ENCODE measurements around the gene CDH13. TPM values are rescaled to one million over a fixed set of nuclear protein-coding genes. Genes with fewer than 3 reads are reported as not detected.

Gene CDH13
- total RNA-seq, 4 donors from 2014 or later, result 2.0 to 6.6 (median 4.1) TPM; not detected in 1

DNA sequence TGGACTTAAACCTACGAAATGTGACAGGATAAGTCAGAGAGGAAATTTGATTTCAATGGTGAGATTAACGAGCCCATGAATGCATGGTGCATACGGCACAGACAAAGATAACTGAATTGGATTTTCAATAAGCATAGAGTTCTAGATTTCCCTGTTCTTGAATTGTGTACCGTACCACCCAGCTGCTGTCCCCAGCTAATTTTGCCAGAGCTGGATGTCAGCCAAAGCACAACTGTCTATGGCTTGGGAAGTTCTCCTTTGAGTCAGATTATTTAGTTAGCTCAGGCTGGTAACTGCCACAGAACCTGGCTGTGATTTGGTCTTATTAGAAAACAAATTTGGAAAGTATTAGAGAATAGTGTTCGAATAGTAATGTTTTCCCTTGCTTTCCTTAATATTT lies 143.1 kb downstream of the CDH13 start:
- H3K27ac ChIP-seq, result no peak overlapping the region
- no peaks in the 10 kb centered on the region for H3K27me3 ChIP-seq
- H3K9me3 ChIP-seq, result no peaks in the 10 kb centered on the region
- H3K4me1 ChIP-seq, result peaks cover 0 to 10% (median 0%) of the 10 kb centered on the region in 4 donors
- TF ChIP-seq, protein P1, sequence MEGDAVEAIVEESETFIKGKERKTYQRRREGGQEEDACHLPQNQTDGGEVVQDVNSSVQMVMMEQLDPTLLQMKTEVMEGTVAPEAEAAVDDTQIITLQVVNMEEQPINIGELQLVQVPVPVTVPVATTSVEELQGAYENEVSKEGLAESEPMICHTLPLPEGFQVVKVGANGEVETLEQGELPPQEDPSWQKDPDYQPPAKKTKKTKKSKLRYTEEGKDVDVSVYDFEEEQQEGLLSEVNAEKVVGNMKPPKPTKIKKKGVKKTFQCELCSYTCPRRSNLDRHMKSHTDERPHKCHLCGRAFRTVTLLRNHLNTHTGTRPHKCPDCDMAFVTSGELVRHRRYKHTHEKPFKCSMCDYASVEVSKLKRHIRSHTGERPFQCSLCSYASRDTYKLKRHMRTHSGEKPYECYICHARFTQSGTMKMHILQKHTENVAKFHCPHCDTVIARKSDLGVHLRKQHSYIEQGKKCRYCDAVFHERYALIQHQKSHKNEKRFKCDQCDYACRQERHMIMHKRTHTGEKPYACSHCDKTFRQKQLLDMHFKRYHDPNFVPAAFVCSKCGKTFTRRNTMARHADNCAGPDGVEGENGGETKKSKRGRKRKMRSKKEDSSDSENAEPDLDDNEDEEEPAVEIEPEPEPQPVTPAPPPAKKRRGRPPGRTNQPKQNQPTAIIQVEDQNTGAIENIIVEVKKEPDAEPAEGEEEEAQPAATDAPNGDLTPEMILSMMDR (IDR thresholded peaks at IDR 0.05), result no peak
- TF ChIP-seq POLR2A (IDR thresholded peaks at IDR 0.05), result no peak
- no peaks in the 10 kb centered on the region for H3K36me3 ChIP-seq
- H3K4me3 ChIP-seq, result no peak overlapping the region
- no peak for DNase-seq

DNA sequence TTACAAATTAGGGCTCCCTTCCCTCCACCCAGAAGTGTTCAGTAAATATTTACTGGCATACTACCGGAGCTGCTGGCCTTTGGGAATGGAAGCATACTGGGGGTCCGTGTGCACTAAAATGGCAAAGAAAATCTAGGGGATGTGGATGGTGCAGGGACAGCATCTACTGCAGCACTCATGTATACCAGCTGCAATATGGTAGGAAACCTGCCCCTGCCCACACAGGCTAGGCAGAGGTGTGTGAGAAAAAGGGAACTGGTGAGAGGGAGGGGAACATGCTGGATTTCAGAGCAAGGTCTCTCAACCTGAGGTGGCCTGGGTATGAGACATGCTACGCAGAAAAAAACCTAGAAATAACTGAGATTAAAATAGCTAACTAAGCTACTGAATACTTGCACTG lies 145.4 kb downstream of the CDH13 start:
- no peaks in the 10 kb centered on the region for H3K27me3 ChIP-seq
- peaks cover 0 to 14% (median 0%) of the 10 kb centered on the region in 4 donors for H3K4me1 ChIP-seq
- H3K9me3 ChIP-seq, result no peaks in the 10 kb centered on the region
- TF ChIP-seq POLR2A (IDR thresholded peaks at IDR 0.05), result no peak
- TF ChIP-seq, protein P1 (IDR thresholded peaks at IDR 0.05), result no peak
- H3K4me3 ChIP-seq, result no peak overlapping the region
- H3K27ac ChIP-seq, result no peak overlapping the region
- peak in 1 of 3 donors; percentile 47 for DNase-seq
- H3K36me3 ChIP-seq, result no peaks in the 10 kb centered on the region

DNA sequence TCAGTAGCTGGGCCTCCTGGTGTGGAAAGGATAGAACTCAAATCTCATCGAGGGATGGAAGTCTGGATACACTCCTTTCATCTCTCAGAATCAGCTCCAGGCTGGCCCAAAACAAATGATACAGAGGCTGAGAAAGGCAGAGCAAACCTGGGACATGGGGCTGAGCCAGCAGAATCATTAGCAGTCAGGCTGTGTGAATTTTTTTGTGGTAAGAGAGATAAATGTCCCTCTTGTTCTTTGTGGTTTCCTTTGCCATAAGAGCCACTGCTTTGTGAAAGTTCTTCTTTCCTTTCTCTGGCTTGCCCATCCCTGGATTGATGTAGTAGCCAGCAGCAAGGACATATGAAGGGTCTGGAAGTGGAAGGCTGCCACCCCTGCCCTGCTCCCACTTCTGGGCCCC lies 146.2 kb downstream of the CDH13 start:
- TF ChIP-seq, protein P1 (IDR thresholded peaks at IDR 0.05), result no peak
- no peak for TF ChIP-seq POLR2A (IDR thresholded peaks at IDR 0.05)
- Histone ChIP-seq H3K4me3 (no peak overlapping the region), H3K4me1 (peaks cover 0 to 14% (median 0%) of the 10 kb centered on the region in 4 donors), H3K27me3 (no peaks in the 10 kb centered on the region), H3K9me3 (no peaks in the 10 kb centered on the region), H3K27ac (no peak overlapping the region), H3K36me3 (no peaks in the 10 kb centered on the region)
- DNase-seq, result no peak

DNA sequence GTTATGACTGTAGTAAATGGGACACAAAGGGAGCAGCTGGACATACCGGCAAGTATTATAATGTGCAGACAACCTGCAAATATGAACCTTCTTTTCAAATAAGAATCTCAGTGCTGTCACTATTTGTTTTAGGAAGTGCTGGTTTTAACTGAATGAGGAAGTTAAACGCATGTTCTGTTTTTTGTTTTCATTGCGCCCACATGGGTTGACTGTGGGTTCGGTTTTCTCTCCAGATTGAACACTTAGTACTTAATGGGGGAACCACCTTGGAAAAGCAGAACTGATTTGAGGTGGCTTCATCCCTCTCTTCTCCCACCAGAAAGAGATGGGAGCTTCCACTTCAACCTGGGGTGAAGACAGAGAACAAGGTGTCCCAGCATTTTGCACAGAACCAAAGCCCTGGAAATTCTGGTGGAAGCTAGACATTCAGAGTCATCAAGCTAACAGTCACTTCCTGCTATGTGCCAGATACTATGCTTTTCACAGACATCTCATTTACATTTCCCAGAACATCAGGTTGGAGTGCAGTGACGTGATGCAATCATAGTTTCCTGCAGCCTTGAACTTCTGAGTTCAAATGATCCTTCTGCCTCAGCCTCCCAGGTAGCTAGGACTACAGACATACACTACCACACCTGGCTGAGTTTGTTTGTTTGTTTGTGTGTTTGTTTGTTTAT lies 149.8 kb downstream of the CDH13 start:
- Histone ChIP-seq H3K4me1 (peaks cover 0 to 14% (median 0%) of the 10 kb centered on the region in 4 donors), H3K27ac (peak overlapping the region in 2 of 4 donors; percentile 61 to 77), H3K27me3 (no peaks in the 10 kb centered on the region), H3K4me3 (no peak overlapping the region), H3K36me3 (no peaks in the 10 kb centered on the region), H3K9me3 (no peaks in the 10 kb centered on the region)
- TF ChIP-seq POLR2A (IDR thresholded peaks at IDR 0.05), result no peak
- TF ChIP-seq, protein P1 (IDR thresholded peaks at IDR 0.05), result no peak
- DNase-seq, result no peak

DNA sequence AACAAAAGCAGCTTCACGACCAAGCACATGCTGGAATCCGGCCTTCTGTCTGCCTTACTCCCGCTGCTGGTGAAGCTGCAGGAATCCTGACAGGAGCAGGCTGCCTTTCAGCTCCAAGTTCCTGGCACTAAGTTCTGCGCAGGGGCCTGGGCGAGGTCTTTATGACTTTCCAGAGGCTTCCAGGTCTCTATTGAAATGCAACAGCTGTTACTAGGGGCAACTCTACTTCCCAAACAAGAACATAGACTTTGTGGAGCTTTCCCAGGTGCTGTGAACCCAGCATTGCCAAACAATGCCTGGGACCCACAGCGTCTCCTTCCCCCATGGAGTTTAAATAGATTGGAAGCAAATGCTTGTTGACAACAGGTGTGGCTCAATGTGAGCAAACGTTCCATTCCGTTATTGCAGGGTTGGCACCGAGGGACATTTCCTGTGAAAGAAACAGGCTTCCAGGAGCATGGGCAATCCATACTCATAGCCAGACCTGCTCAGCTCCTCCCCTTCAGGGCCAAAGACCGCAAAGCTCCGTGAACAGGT lies 156.0 kb downstream of the CDH13 start:
- DNase-seq, result peak in 2 of 3 donors; percentile 59 to 60
- H3K4me1 ChIP-seq, result peaks cover 0 to 10% (median 0%) of the 10 kb centered on the region in 4 donors
- H3K36me3 ChIP-seq, result no peaks in the 10 kb centered on the region
- H3K4me3 ChIP-seq, result no peak overlapping the region
- no peaks in the 10 kb centered on the region for H3K27me3 ChIP-seq
- H3K9me3 ChIP-seq, result no peaks in the 10 kb centered on the region
- H3K27ac ChIP-seq, result peak overlapping the region in 3 of 4 donors; percentile 25 to 41 (median 25)
- no peak for TF ChIP-seq POLR2A (IDR thresholded peaks at IDR 0.05)
- TF ChIP-seq, protein P1 (IDR thresholded peaks at IDR 0.05), result no peak

All from Peyer's patch (tissue), 4 donors.